HCT116 (cell line): ENCODE results near the gene MEN1. TPM values are rescaled to one million over a fixed set of nuclear protein-coding genes. Genes with fewer than 3 reads are reported as not detected.

Experiments used
- ATAC-seq: fragments of 200-7000 bp; cut with Tn5 transposase; 2 replicates; pipeline ENCODE4 v1.9.1; 2020; ENCODE audit warnings: mild to moderate bottlenecking, moderate library complexity
- BruUV-seq: library from RNA; stranded (reverse); fragments of 400-500 nt; replicated peaks from 2 replicates; lab custom pipeline; 2021; lab: Mats Ljungman, UMichigan
- CTCF ChIA-PET: fragments of 300-600 bp; sonication (Branson Sonifier 250); formaldehyde crosslinking; loops from one replicate; lab custom pipeline; 2021; ENCODE audit warnings: antibody characterized with exemption; lab: Charles Lee
- POLR2A ChIA-PET: fragments of 300-600, 350-600 bp; sonication (Branson Sonifier 250); formaldehyde crosslinking; loops from one replicate; lab custom pipeline; 2021; ENCODE audit warnings: antibody characterized with exemption; lab: Charles Lee
- RAD21 ChIA-PET, 2 experiments: fragments of 300-600 bp; sonication (Branson Sonifier 250); formaldehyde crosslinking; loops; one replicate each; lab custom pipeline; 2023; ENCODE audit warnings: low total read pairs in 2 of 2; ENCODE audit not compliant: uncharacterized antibody in 2 of 2, unreplicated experiment in 2 of 2, low non-redundant PET in 1 of 2; lab: Charles Lee
- DNase-seq: peaks from one replicate; pipeline ENCODE4 v3.0.0-alpha.2; 2010; ENCODE audit warnings: low read depth, low spot score
- H2AFZ ChIP-seq: fragments of 200-600 bp; shearing (Covaris generic), sonication (generic); 2 replicates; pipeline ENCODE4 v1.6.1; 2017; ENCODE audit warnings: low read depth, mixed run types, mixed read lengths, antibody characterized with exemption, low read length; ENCODE audit not compliant: poor library complexity, severe bottlenecking
- H3K27ac ChIP-seq: 2 replicates; pipeline ENCODE4 v1.5.1; 2012; ENCODE audit warnings: low read depth, low read length
- H3K27me3 ChIP-seq: fragments of 200-600 bp; sonication (generic); 2 replicates; pipeline ENCODE4 v1.6.1; 2016; ENCODE audit warnings: mixed run types, low read length, mixed read lengths; ENCODE audit not compliant: insufficient read depth
- H3K36me3 ChIP-seq, 2 experiments: fragments of 200-500 bp in 1 of 2; fragments of 200-600 bp in 1 of 2; sonication (Bioruptor generic) in 1 of 2; sonication (generic) in 1 of 2; 2 replicates each; pipeline versions ENCODE4 v1.5.1 to v1.6.1; 2014 to 2016; ENCODE audit warnings: low read length in 2 of 2, inconsistent platforms in 1 of 2, mixed read lengths in 1 of 2, mixed run types in 1 of 2; ENCODE audit not compliant: insufficient read depth in 2 of 2, control insufficient read depth in 1 of 2
- H3K4me1 ChIP-seq, 2 experiments: fragments of 200-600 bp in 1 of 2; sonication (generic) in 1 of 2; 2 replicates each; pipeline versions ENCODE4 v1.5.1 to v1.6.1; 2012 to 2017; ENCODE audit warnings: low read length in 2 of 2, inconsistent platforms in 1 of 2, mild to moderate bottlenecking in 1 of 2, mixed read lengths in 1 of 2, mixed run types in 1 of 2, moderate library complexity in 1 of 2; ENCODE audit not compliant: insufficient read depth in 2 of 2, control insufficient read depth in 1 of 2
- H3K4me2 ChIP-seq: fragments of 200-600 bp; sonication (generic); 2 replicates; pipeline ENCODE4 v1.6.1; 2017; ENCODE audit warnings: mixed run types, low read length, mixed read lengths
- H3K4me3 ChIP-seq, 2 experiments: fragments of 200-600 bp in 1 of 2; sonication (generic) in 1 of 2; replicated peaks in 1 of 2; 2 replicates each; pipeline ENCODE4 v1.5.1; 2011 to 2016; ENCODE audit warnings: low read length in 2 of 2, control low read depth in 1 of 2, low read depth in 1 of 2, mild to moderate bottlenecking in 1 of 2, mixed read lengths in 1 of 2, mixed run types in 1 of 2
- H3K79me2 ChIP-seq: fragments of 200-600 bp; sonication (generic); 2 replicates; pipeline ENCODE4 v1.6.1; 2017; ENCODE audit warnings: mild to moderate bottlenecking, mixed run types, low read length, moderate library complexity, mixed read lengths; ENCODE audit not compliant: insufficient read depth
- H3K9ac ChIP-seq: fragments of 200-600 bp; sonication (generic); 2 replicates; pipeline ENCODE4 v1.6.1; 2016; ENCODE audit warnings: low read length, mixed read lengths
- H3K9me2 ChIP-seq: fragments of 200-600 bp; sonication (generic), shearing (Covaris generic); 2 replicates; pipeline ENCODE4 v1.6.1; 2017; ENCODE audit warnings: mixed run types, mild to moderate bottlenecking, moderate library complexity; ENCODE audit not compliant: insufficient read depth
- H3K9me3 ChIP-seq, 2 experiments: fragments of 200-500 bp in 1 of 2; fragments of 200-600 bp in 1 of 2; sonication (Bioruptor generic) in 1 of 2; sonication (generic) in 1 of 2; 2 replicates each; pipeline ENCODE4 v1.6.1; 2014 to 2017; ENCODE audit warnings: low read length in 2 of 2, mixed read lengths in 2 of 2, inconsistent platforms in 1 of 2, low read depth in 1 of 2, mild to moderate bottlenecking in 1 of 2, mixed run types in 1 of 2, moderate library complexity in 1 of 2; ENCODE audit not compliant: control insufficient read depth in 1 of 2, insufficient read depth in 1 of 2
- H4K20me1 ChIP-seq: fragments of 200-600 bp; sonication (generic), shearing (Covaris generic); 2 replicates; pipeline ENCODE4 v1.6.1; 2017; ENCODE audit warnings: mixed run types, mild to moderate bottlenecking, moderate library complexity; ENCODE audit not compliant: insufficient read depth
- ATF3 ChIP-seq: IDR thresholded peaks from 2 replicates; pipeline ENCODE4 v1.6.1; 2012
- CBX3 ChIP-seq: IDR thresholded peaks from 2 replicates; pipeline ENCODE4 v1.6.1; 2012; ENCODE audit warnings: low read depth
- CEBPB ChIP-seq: IDR thresholded peaks from 2 replicates; pipeline ENCODE4 v1.6.1; 2012; ENCODE audit warnings: low read depth
- CTCF ChIP-seq, 3 experiments: fragments of 200-600 bp in 1 of 3; sonication (generic) in 1 of 3; IDR thresholded peaks in 2 of 3; conservative IDR thresholded peaks in 1 of 3; 2 replicates each; pipeline ENCODE4 v1.5.1; 2012 to 2017; ENCODE audit warnings: low read depth in 2 of 3, low read length in 2 of 3, antibody characterized with exemption in 1 of 3, borderline replicate concordance in 1 of 3, control low read depth in 1 of 3, mild to moderate bottlenecking in 1 of 3, mixed read lengths in 1 of 3, mixed run types in 1 of 3, moderate library complexity in 1 of 3; ENCODE audit not compliant: insufficient read depth in 1 of 3
- EGR1 ChIP-seq: IDR thresholded peaks from 2 replicates; pipeline ENCODE4 v1.6.1; 2012; ENCODE audit warnings: low read depth
- ELF1 ChIP-seq: IDR thresholded peaks from 2 replicates; pipeline ENCODE4 v1.6.1; 2012; ENCODE audit warnings: low read depth, borderline replicate concordance
- EZH2 ChIP-seq: fragments of 200-600 bp; sonication (generic); IDR thresholded peaks from 2 replicates; pipeline ENCODE4 v1.6.1; 2017; ENCODE audit warnings: antibody characterized with exemption, mixed run types
- EZH2phosphoT487 ChIP-seq: fragments of 200-600 bp; IDR thresholded peaks from 2 replicates; pipeline ENCODE4 v1.6.1; 2018; ENCODE audit warnings: antibody characterized with exemption, borderline replicate concordance
- FOSL1 ChIP-seq: IDR thresholded peaks from 2 replicates; pipeline ENCODE4 v1.6.1; 2012; ENCODE audit warnings: low read depth
- JUND ChIP-seq: IDR thresholded peaks from 2 replicates; pipeline ENCODE4 v1.6.1; 2012
- POLR2AphosphoS5 ChIP-seq: IDR thresholded peaks from 2 replicates; pipeline ENCODE4 v1.6.1; 2011; ENCODE audit warnings: mild to moderate bottlenecking, low read depth, low read length, moderate library complexity
- SIN3A ChIP-seq: IDR thresholded peaks from 2 replicates; pipeline ENCODE4 v1.6.1; 2012; ENCODE audit warnings: low read depth
- SRF ChIP-seq: IDR thresholded peaks from 2 replicates; pipeline ENCODE4 v1.6.1; 2012; ENCODE audit warnings: low read depth
- ZBTB33 ChIP-seq: IDR thresholded peaks from 2 replicates; pipeline ENCODE4 v1.6.1; 2011; ENCODE audit warnings: mild to moderate bottlenecking, low read length, moderate library complexity; ENCODE audit not compliant: insufficient replicate concordance; ENCODE audit errors: extremely low read depth
- ZNF274 ChIP-seq: fragments of 200-500 bp; sonication (Bioruptor generic); IDR thresholded peaks from 2 replicates; pipeline ENCODE4 v1.6.1; 2014; ENCODE audit warnings: mild to moderate bottlenecking, low read depth, low read length, inconsistent platforms
- intact Hi-C: fragments of 100-400 bp; cut with micrococcal nuclease; formaldehyde crosslinking; loops from 2 replicates; pipeline ENCODE4 v1.10.0; 2022
- total RNA-seq: library from RNA; stranded (reverse); gene quantifications from one replicate; pipeline ENCODE4 v1.2.1, GENCODE V29; 2021; ENCODE audit not compliant: unreplicated experiment

MEN1 gene
- total RNA-seq, 1 experiment from 2014 or later, result 62.1 TPM

- no peak for TF ChIP-seq ELF1
- TF ChIP-seq EGR1, result no peak
- no peak for TF ChIP-seq ATF3
- TF ChIP-seq CEBPB, result no peak
- no peak for TF ChIP-seq CTCF (IDR thresholded peaks at IDR 0.05 in 2 of 3, conservative IDR thresholded peaks at IDR 0.05 in 1 of 3; ENCODE audit: borderline replicate concordance in 1 of 3, insufficient read depth in 1 of 3, low read depth in 2 of 3, low read length in 2 of 3)
- TF ChIP-seq, all 23 proteins: peak for 0
These were observed 45.6 kb downstream of the MEN1 start (continued) for GRCh38 chr11:64764753-64765152.

DNA sequence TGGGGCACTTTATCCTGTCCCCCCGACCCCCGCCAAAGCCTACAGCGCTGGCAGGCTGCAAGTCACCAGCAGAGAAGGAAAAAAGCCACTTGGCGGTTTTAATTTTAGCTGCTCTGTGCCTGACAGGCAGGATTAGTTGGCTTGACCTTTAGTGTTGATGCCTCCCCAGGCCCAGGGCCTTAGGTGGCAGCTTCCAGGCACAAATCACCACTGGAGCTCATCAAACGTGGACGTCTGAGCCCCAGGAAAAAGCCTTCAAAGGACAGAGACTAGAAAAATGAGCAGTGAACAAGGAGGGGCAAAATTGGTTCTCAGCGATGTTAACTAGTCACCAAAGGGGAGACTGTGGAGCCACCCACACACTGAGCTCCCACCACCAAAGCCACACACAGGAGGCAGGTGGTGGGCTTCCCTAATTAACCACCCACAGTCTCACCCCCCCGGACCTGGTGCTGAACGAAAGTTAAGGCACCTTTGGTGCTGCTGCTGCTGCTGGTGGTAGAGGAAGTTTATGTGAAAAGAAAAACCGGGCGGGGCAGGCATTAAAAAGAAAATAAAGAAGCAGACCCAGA, 46.2 kb downstream of the MEN1 start:
- Histone ChIP-seq H3K27ac (no peak overlapping the region), H3K9ac (no peak overlapping the region), H3K4me3 (no peak overlapping the region), H3K4me1 (peaks cover 0 to 5% of the 10 kb centered on the region in 2 experiments; a peak in 1 of 4 replicates), H4K20me1 (peaks cover 22% of the 10 kb centered on the region; the same call in 1 of the 2 replicates), H3K79me2 (peaks cover 44% of the 10 kb centered on the region), H2AFZ (no peak overlapping the region), H3K9me3 (no peaks in the 10 kb centered on the region), H3K4me2 (no peak overlapping the region), H3K9me2 (no peaks in the 10 kb centered on the region), H3K27me3 (no peaks in the 10 kb centered on the region), H3K36me3 (peaks cover 52 to 58% of the 10 kb centered on the region in 2 experiments)
- no peak for DNase-seq
- POLR2A ChIA-PET, result interaction anchor here (1.6 kb wide), 1 partner anchor 14 kb away, joined by 5 read pairs; the partner anchor contains the start of gene SF1
- intact Hi-C loops, result no loop called here
- RAD21 ChIA-PET, result no interaction called here
- CTCF ChIA-PET, result no interaction called here
- no peak for TF ChIP-seq SRF
- TF ChIP-seq POLR2AphosphoS5, result no peak
- no peak for TF ChIP-seq EGR1
- TF ChIP-seq CEBPB, result no peak
- TF ChIP-seq EZH2, result no peak
- no peak for TF ChIP-seq SIN3A
- no peak for TF ChIP-seq CBX3
- TF ChIP-seq ZNF274, result no peak
- TF ChIP-seq ZBTB33, result no peak
- no peak for TF ChIP-seq ELF1
- TF ChIP-seq FOSL1, result no peak
- no peak for TF ChIP-seq ATF3
- TF ChIP-seq CTCF (IDR thresholded peaks at IDR 0.05 in 2 of 3, conservative IDR thresholded peaks at IDR 0.05 in 1 of 3; ENCODE audit: borderline replicate concordance in 1 of 3, insufficient read depth in 1 of 3, low read depth in 2 of 3, low read length in 2 of 3), result no peak
- no peak for TF ChIP-seq JUND
- no peak for TF ChIP-seq EZH2phosphoT487
- ATAC-seq, result no peak
- no TSS peak for BruUV-seq
